Heart left ventricle (tissue), 13 donors: ENCODE data around the gene RAB33A.

ENCODE experiments used
- POLR2A ChIP-seq, 2 donors: fragments of 450-650 bp; IDR thresholded peaks; one replicate each; pipeline ENCODE4 v1.6.1; 2017; ENCODE audit warnings: antibody characterized with exemption in 2 of 2, mild to moderate bottlenecking in 2 of 2, moderate library complexity in 2 of 2
- TF ChIP-seq, protein P1 (sequence below), 12 donors: fragments of 200-600 bp; sonication (generic) in 4 of 12; IDR thresholded peaks; one replicate each; pipeline versions ENCODE4 v1.5.0 to v1.8.0; 2018 to 2022; ENCODE audit warnings: antibody characterized with exemption in 12 of 12, mild to moderate bottlenecking in 5 of 12
- donor health status: ischemic (EF 13 %, LVEDD 7.1; RV severe dilation, severe dysfunction).
- donor health status: DM: no; HTN: yes; CAD: no.
- donor health status: DM: no; HTN: no; CAD: no.
- donor health status: ischemic (EF 25% LVEDD 6.9; RV normal size, moderate dysfunction).
- donor health status: ischemic (EF 25% LVEDD 5.7; RV mildly dilated, moderate dysfunction).
- donor health status: ischemic (EF 35%, LVEDD 5.7; RV mildly dilated, moderate dysfunction).
- donor health status: nonischemic (EF 11% LVEDD 7.7; RV severe dilation, severe dysfunction).
- donor health status: DM: yes; HTN: yes; CAD: no.
- donor health status: PGD.
- donor health status: ischemic (EF 29% LVEDD 5.4; RV normal size, mild dysfunction).
- donor health status: nonischemic (EF 23%, LVEDD 6.1; RV moderate dilation, normal function).

DNA sequence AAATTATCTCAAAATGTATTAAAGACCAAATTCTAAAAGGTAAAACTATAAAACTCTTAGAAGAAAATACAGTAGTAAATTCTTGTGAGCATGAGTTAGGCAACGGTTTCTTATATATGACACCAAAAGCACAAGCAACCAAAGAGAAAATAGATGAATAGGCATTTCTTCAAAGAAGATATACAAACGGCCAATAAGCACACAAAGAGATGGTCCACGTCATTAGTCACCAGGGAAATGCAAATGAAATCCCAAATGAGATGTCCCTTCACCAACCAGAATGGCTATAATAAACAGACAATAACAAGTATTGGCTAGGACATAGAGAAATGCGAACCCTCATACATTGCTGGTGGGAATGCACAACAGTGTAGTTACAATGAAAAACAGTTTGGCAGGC lies 44.6 kb downstream of the RAB33A start:
- TF ChIP-seq POLR2A (IDR thresholded peaks at IDR 0.05): no peak
- TF ChIP-seq, protein P1, sequence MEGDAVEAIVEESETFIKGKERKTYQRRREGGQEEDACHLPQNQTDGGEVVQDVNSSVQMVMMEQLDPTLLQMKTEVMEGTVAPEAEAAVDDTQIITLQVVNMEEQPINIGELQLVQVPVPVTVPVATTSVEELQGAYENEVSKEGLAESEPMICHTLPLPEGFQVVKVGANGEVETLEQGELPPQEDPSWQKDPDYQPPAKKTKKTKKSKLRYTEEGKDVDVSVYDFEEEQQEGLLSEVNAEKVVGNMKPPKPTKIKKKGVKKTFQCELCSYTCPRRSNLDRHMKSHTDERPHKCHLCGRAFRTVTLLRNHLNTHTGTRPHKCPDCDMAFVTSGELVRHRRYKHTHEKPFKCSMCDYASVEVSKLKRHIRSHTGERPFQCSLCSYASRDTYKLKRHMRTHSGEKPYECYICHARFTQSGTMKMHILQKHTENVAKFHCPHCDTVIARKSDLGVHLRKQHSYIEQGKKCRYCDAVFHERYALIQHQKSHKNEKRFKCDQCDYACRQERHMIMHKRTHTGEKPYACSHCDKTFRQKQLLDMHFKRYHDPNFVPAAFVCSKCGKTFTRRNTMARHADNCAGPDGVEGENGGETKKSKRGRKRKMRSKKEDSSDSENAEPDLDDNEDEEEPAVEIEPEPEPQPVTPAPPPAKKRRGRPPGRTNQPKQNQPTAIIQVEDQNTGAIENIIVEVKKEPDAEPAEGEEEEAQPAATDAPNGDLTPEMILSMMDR (IDR thresholded peaks at IDR 0.05): no peak
